HG02588 (cell line): ENCODE results near the gene TFEC.
"Not testable (repeated sequence)": the region's sequence is repeated elsewhere in the genome, so short reads cannot be mapped to it uniquely, and the experiment has no call there.

Experiments used
- ATAC-seq: cut with Tn5 transposase; IDR thresholded peaks from one replicate; pipeline ENCODE4 v1.9.1; 2021; ENCODE audit warnings: mild to moderate bottlenecking, moderate library complexity; ENCODE audit not compliant: unreplicated experiment

The TFEC gene

GRCh38 chr7:115932880-115933279 is 97.7 kb downstream of the TFEC start:
- ATAC-seq: no peak

DNA sequence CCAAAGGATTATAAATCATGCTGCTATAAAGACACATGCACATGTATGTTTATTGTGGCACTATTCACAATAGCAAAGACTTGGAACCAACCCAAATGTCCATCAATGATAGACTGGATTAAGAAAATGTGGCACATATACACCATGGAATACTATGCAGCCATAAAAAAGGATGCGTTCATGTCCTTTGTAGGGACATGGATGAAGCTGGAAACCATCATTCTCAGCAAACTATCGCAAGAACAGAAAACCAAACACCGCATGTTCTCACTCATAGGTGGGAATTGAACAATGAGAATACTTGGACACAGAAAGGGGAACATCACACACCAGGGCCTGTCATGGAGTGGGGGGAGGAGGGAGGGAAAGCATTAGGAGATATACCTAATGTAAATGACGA is 100.4 kb downstream of the TFEC start:
- ATAC-seq: not testable (repeated sequence)

- not testable (repeated sequence) for ATAC-seq
These were observed 100.8 kb downstream of the TFEC start for GRCh38 chr7:115929736-115930135.

GRCh38 chr7:115924411-115924810 is 106.2 kb downstream of the TFEC start:
- no peak for ATAC-seq

GRCh38 chr7:115920367-115920766 is 110.2 kb downstream of the TFEC start:
- no peak for ATAC-seq

- ATAC-seq: no peak
These were observed 115.6 kb downstream of the TFEC start for GRCh38 chr7:115914951-115915350.

- ATAC-seq: no peak
These were observed 119.1 kb downstream of the TFEC start for GRCh38 chr7:115911465-115911864.

DNA sequence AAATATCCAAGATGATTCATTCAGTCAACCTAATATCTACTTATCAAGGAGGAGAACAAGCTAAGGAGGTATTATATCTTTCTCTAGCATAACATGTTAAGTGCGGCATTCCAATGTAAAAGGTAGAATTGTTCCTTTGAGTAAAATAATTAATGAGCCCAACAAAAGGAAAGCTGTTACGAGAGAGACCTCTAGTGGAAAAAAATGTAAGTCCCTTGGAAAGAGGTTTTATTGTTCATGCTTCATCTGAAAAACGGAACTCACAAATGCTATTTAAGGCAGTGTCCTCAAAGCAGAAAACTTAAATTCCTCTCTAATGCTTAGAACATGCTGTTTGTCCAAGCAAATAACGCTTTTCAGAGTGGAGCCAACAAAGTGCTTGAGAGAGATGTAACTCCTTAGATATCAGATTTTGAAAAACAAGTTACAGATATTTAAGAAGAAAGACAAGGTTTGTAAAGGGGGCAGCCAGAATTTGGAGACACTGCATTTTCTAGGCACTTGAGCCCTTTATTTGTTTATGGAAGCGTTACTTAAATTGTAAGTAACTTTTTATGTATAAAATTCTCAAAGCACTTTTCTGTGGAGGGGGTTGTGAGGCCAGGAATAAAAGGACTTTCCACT is 119.9 kb downstream of the TFEC start:
- ATAC-seq: peak; percentile 68

GRCh38 chr7:115906731-115907130 is 123.8 kb downstream of the TFEC start:
- no peak for ATAC-seq

GRCh38 chr7:115889669-115889984 is 140.9 kb downstream of the TFEC start:
- ATAC-seq: no peak

- no peak for ATAC-seq
These were observed 141.4 kb downstream of the TFEC start for GRCh38 chr7:115888981-115889668.

DNA sequence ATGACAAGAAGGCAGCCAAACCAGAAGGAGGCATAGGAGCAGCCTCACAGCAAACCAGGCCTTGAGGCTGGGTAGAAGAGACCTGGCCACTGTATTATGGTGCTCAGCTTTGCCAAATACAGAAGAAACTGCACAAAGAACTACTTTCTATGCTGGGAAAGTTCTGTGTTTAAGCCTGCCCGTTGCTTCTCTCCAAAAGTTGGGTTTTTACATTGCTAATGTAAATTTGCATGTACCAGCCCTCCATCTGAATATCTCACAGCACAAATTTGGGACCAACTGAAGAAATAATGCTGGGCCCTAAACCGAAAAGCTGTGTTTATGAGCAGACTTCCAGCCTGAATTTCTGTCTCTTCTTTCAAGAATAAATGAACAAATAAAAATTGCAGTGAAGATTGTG is 145.0 kb downstream of the TFEC start:
- ATAC-seq: no peak
